ENCODE measurements around the gene A4GALT.

Gene A4GALT

DNA sequence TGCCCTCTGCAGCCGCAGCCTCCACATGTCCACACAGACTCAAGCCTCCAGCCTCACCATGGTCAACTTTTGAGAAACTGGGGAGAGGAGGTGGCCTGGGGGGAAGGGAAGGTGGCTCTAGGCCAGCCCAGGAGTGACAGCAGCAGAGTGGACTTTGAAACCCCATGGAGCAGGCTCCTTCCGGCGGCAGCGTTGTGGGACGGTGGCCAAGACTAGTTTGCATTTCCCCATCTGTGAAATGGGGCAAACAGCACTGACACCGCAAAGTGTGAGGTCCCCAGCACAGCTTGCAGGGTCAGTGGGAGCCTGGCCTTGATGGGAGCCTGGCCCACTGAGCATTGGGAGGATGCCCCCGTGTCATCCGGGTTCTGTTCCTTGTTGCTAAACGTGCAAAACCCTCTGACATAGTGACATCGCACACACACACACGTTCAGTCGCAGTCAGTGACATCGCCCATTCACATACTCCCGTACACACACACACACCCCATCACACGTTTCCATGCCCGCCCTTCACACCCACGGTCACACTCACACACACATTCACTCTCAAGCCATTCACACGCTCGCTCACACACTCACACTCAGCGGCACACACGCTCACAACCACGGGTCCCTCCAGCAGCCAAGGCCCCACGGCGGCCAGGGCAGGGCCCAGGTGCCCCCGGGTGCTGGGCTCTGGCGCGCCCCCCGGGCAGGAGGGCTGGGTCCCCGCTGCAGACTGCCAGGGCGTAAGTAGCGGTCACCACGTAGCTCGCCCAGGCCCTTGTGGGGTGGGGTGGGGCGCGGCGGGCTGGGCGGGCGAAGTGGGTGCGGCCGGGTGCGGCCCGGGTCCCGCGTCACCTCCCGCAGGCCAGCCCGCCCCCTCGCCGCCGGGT lies 72.1 kb downstream of the A4GALT start:
- TF ChIP-seq, protein P1, sequence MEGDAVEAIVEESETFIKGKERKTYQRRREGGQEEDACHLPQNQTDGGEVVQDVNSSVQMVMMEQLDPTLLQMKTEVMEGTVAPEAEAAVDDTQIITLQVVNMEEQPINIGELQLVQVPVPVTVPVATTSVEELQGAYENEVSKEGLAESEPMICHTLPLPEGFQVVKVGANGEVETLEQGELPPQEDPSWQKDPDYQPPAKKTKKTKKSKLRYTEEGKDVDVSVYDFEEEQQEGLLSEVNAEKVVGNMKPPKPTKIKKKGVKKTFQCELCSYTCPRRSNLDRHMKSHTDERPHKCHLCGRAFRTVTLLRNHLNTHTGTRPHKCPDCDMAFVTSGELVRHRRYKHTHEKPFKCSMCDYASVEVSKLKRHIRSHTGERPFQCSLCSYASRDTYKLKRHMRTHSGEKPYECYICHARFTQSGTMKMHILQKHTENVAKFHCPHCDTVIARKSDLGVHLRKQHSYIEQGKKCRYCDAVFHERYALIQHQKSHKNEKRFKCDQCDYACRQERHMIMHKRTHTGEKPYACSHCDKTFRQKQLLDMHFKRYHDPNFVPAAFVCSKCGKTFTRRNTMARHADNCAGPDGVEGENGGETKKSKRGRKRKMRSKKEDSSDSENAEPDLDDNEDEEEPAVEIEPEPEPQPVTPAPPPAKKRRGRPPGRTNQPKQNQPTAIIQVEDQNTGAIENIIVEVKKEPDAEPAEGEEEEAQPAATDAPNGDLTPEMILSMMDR (IDR thresholded peaks at IDR 0.05; ENCODE audit: insufficient read depth, low read length, missing control alignments) = no peak
- CTCF ChIA-PET = interaction anchor here (0.6 to 2.2 kb wide), 4 partner anchors 13 to 172 kb away, joined by 3 to 8 read pairs (median 5); no protein-coding TSS in a partner anchor
- peak overlapping the region; percentile 91 for H3K4me3 ChIP-seq (ENCODE audit: low read depth, low read length)
- DNase-seq (ENCODE audit: low read depth, low spot score) = no peak
- POLR2A ChIA-PET = interaction anchor here (0.7 to 2.1 kb wide), 7 partner anchors 12 to 171 kb away, joined by 3 to 15 read pairs (median 3); partner anchors contain the start of gene POLDIP3

DNA sequence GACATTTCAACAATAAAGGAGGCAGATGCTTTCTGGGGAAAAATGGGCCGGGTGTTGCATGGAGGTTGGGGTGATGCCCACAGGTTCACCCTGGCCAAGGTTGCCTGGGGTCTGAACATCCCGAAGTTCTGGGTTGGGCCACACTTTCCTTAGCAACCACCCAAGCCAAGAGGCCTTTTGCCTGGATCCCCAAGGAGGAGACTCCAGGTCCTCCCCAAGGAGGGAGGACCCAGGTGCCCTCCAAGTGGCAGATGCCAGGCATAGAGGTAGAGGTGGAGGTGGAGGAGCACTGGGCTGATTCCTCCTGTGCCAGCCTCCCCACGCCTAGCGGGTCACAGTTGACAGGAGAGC lies 72.7 kb downstream of the A4GALT start:
- peak overlapping the region; percentile 91 for H3K4me3 ChIP-seq (ENCODE audit: low read depth, low read length)
- ChIA-PET CTCF (interaction anchor here (1.1 to 1.2 kb wide), 2 partner anchors 15 to 26 kb away, joined by 4 read pairs; no protein-coding TSS in a partner anchor), POLR2A (interaction anchor here (2.1 kb wide), 1 partner anchor 33 kb away, joined by 15 read pairs; the partner anchor contains the start of gene POLDIP3)
- no peak for DNase-seq (ENCODE audit: low read depth, low spot score)
- TF ChIP-seq, protein P1 (IDR thresholded peaks at IDR 0.05; ENCODE audit: insufficient read depth, low read length, missing control alignments) = no peak

DNA sequence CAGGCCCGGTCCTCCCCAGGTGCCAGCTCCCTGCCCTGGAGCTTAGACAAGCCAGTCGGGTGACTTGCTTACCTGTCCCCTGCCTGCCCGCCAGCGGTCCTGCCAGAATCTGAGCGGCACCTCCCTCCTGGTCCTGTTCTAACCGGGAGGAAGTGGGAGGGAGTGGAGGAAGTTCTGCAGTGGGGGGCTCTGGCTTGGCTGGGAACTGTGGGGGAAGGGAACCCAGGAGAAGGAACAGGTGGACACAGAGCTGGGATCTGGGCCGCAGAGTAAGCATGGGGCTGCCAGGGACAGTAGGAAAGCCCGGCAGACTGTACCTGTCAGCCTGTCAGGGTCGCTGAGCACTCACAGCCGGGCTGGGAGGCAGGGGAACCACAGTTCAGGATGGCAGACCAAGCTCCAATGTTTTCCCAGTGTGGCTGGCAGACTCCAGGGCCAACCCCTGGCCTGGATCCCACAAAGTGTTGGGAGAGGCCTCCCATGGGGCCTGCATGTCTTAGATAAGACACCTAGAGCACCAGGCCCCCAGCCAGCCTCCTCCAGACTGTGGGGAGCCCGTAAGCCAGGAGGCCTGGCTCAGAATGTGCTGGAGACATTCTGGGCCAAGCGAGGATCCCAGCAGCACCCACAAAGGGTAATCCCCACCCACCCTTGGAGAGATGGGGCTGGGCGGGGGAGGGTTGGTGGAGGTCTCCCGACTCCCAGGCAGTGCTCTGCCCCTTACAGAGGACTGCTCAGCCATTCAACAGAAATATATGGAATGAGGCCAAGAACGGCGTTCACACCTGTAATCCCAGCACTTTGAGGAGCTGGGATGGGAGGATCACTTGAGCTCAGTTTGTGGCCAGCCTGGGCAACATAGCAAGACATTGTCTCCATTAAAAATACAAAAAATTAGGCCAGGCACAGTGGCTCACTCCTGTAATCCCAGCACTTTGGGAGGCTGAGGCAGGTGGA lies 73.8 kb downstream of the A4GALT start:
- TF ChIP-seq, protein P1 (IDR thresholded peaks at IDR 0.05; ENCODE audit: insufficient read depth, low read length, missing control alignments) = no peak
- ChIA-PET CTCF (interaction anchor here (1.0 to 1.4 kb wide), 4 partner anchors 10 to 25 kb away, joined by 3 to 4 read pairs (median 4); no protein-coding TSS in a partner anchor), POLR2A (interaction anchor here (0.7 to 1.4 kb wide), 3 partner anchors 25 to 124 kb away, joined by 3 to 4 read pairs (median 3); partner anchors contain the start of gene POLDIP3)
- no peak for DNase-seq (ENCODE audit: low read depth, low spot score)
- H3K4me3 ChIP-seq (ENCODE audit: low read depth, low read length) = peak overlapping the region; percentile 6; the same call in 1 of the 2 replicates

DNA sequence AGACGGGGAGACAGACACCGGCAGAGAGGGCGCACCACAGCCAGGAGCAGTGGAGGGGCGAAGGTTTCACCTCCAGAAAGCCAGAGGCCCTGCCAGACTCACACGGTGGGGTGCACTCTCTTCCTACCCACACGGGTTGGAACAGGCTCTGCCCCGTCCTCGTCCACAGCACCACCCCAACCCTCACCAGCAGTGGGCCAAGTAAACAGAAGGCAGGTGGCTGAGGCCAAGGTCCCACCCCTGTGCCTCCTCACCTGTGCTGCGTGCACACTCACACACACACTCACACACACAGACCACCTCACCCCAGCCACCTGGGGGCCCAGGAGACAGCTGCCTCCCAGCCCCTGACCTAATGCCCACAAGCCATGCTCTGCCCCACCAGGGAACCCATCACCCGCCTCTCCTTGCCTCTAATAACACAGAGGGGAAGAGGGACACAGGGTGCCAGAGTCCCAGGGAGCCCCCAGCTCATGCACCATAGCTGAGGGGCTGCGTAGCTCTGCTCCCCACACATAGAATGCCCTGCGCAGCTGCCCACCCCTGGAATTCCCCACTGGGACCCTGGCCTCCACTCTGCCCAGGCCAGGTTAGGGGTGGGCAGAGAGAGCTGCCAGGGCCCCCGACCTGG lies 74.6 kb downstream of the A4GALT start:
- CTCF ChIA-PET = interaction anchor here (1.0 to 1.4 kb wide), 2 partner anchors 9 to 17 kb away, joined by 3 to 4 read pairs; no protein-coding TSS in a partner anchor
- TF ChIP-seq, protein P1 (IDR thresholded peaks at IDR 0.05; ENCODE audit: insufficient read depth, low read length, missing control alignments) = no peak
- POLR2A ChIA-PET = interaction anchor here (0.7 to 1.4 kb wide), 3 partner anchors 24 to 125 kb away, joined by 3 to 4 read pairs (median 3); partner anchors contain the start of gene POLDIP3
- no peak for DNase-seq (ENCODE audit: low read depth, low spot score)
- no peak overlapping the region for H3K4me3 ChIP-seq (ENCODE audit: low read depth, low read length)

DNA sequence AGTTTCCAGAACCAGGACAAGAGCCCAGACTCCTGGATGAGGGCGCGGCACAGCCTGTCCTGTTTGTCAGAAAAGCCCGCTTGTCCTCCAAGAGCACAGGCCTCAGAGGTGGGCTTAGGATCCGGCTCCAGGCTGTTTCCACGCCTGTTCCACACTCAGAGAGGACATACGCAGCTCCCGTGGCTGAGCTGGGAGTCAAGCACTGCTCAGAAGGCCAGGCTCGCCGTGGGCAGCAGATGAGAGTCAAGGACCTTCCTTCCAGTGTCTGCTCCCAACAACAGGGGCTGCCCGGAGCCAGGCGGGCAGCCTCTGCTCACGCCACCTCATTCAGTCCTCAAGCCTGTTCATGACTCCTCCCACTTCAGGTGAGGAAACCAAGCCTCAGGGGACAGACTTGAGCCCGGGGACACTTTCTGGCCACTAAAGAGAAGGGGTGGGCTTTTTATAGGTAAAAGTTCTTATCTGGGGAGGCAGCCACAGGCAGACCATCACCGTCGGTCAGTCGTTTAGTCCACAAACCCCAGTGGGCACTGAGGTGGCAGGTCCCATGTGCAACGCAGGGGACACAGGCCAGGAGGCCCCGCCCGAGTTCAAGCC lies 75.2 kb downstream of the A4GALT start:
- TF ChIP-seq, protein P1 (IDR thresholded peaks at IDR 0.05; ENCODE audit: insufficient read depth, low read length, missing control alignments) = no peak
- no peak for DNase-seq (ENCODE audit: low read depth, low spot score)
- CTCF ChIA-PET = interaction anchor here (1.0 to 1.6 kb wide), 3 partner anchors 10 to 24 kb away, joined by 3 to 8 read pairs (median 6); no protein-coding TSS in a partner anchor
- H3K4me3 ChIP-seq (ENCODE audit: low read depth, low read length) = peak overlapping the region; percentile 2; the same call in 1 of the 2 replicates
- POLR2A ChIA-PET = interaction anchor here (1.1 to 1.4 kb wide), 2 partner anchors 24 to 31 kb away, joined by 3 to 4 read pairs; partner anchors contain the start of gene POLDIP3

Data from AG04449 (cell line).